GM12878 (cell line): ENCODE data around the gene RHEX. TPM values are rescaled to one million over a fixed set of nuclear protein-coding genes. Genes with fewer than 3 reads are reported as not detected.

Experiments
- ATAC-seq: fragments of 200-7000 bp; cut with Tn5 transposase; 3 replicates; pipeline ENCODE4 v1.9.1; 2020; ENCODE audit warnings: mild to moderate bottlenecking, moderate library complexity
- BruUV-seq: library from RNA; stranded (reverse); fragments of 400-500 nt; replicated peaks from 2 replicates; lab custom pipeline; 2021; lab: Mats Ljungman, UMichigan
- CTCF ChIA-PET: fragments of 300-600 bp; sonication (Branson Sonifier 250); formaldehyde crosslinking; extraction: SDS; loops from one replicate; lab custom pipeline; 2021; ENCODE audit warnings: inconsistent platforms; lab: Yijun Ruan, JAX
- POLR2A ChIA-PET: fragments of 350-600 bp; formaldehyde crosslinking; extraction: SDS; loops from one replicate; lab custom pipeline; 2021; ENCODE audit warnings: inconsistent platforms; lab: Charles Lee
- RAD21 ChIA-PET: fragments of 300-600 bp; sonication (Branson Sonifier 250); formaldehyde crosslinking; loops from one replicate; lab custom pipeline; 2023; ENCODE audit warnings: antibody characterized with exemption; ENCODE audit not compliant: unreplicated experiment; lab: Charles Lee
- SMC1A ChIA-PET: fragments of 300-600 bp; sonication (Branson Sonifier 250); formaldehyde crosslinking; loops from one replicate; lab custom pipeline; 2023; ENCODE audit not compliant: unreplicated experiment, uncharacterized antibody; lab: Charles Lee
- DNase-seq: peaks from one replicate; pipeline ENCODE4 v3.0.0-alpha.2; 2011; ENCODE audit warnings: low read depth, low spot score
- FAIRE-seq: peaks from 3 replicates; lab custom pipeline; 2011; peaks lifted over from hg19 to GRCh38; lab: Jason Lieb, UNC
- H2AFZ ChIP-seq: 2 replicates; pipeline ENCODE4 v1.6.0; 2011; ENCODE audit warnings: low read depth, low read length, control low read depth; ENCODE audit not compliant: control insufficient read depth
- H3K27ac ChIP-seq: 2 replicates; pipeline ENCODE4 v1.5.1; 2011; ENCODE audit warnings: control low read depth; ENCODE audit not compliant: control insufficient read depth, insufficient read depth
- H3K27me3 ChIP-seq, 2 experiments: replicated peaks in 1 of 2; 2 replicates each; pipeline versions ENCODE4 v1.6.0 to v1.6.1; 2011; ENCODE audit warnings: low read length in 1 of 2; ENCODE audit not compliant: control insufficient read depth in 2 of 2, insufficient read depth in 2 of 2
- H3K36me3 ChIP-seq, 2 experiments: 2 replicates each; pipeline ENCODE4 v1.5.1; 2011; ENCODE audit warnings: low read length in 1 of 2; ENCODE audit not compliant: control insufficient read depth in 2 of 2, insufficient read depth in 2 of 2
- H3K4me1 ChIP-seq: 2 replicates; pipeline ENCODE4 v1.6.1; 2011; ENCODE audit warnings: mild to moderate bottlenecking, low read length, moderate library complexity, mixed read lengths; ENCODE audit not compliant: control insufficient read depth, insufficient read depth
- H3K4me2 ChIP-seq: 2 replicates; pipeline ENCODE4 v1.6.0; 2011; ENCODE audit warnings: control low read depth; ENCODE audit not compliant: control insufficient read depth, insufficient read depth
- H3K4me3 ChIP-seq: fragments of 200-600 bp; sonication (generic); 2 replicates; pipeline ENCODE4 v1.5.1; 2016
- H3K79me2 ChIP-seq: 2 replicates; pipeline ENCODE4 v1.6.0; 2011; ENCODE audit warnings: low read length; ENCODE audit not compliant: control insufficient read depth, insufficient read depth
- H3K9ac ChIP-seq: 2 replicates; pipeline ENCODE4 v1.8.0; 2011; ENCODE audit warnings: low read length, control low read depth, mixed read lengths; ENCODE audit not compliant: control insufficient read depth, insufficient read depth
- H3K9me3 ChIP-seq: replicated peaks from 3 replicates; pipeline ENCODE4 v1.5.1; 2011; ENCODE audit warnings: mild to moderate bottlenecking, low read length; ENCODE audit not compliant: control insufficient read depth, insufficient read depth
- H4K20me1 ChIP-seq: 2 replicates; pipeline ENCODE4 v1.6.0; 2011; ENCODE audit not compliant: control insufficient read depth, insufficient read depth
- ASH2L ChIP-seq: fragments of 300-600, 200-600 bp; sonication (generic); IDR thresholded peaks from 2 replicates; pipeline ENCODE4 v1.6.1; 2017; ENCODE audit warnings: low read depth, mild to moderate bottlenecking, borderline replicate concordance
- CBFB ChIP-seq: IDR thresholded peaks from 2 replicates; pipeline ENCODE4 v1.6.1; 2016; ENCODE audit warnings: antibody characterized with exemption, low read depth
- EZH2 ChIP-seq: IDR thresholded peaks from 2 replicates; pipeline ENCODE4 v1.6.1; 2012; ENCODE audit warnings: low read depth, mild to moderate bottlenecking, control low read depth, inconsistent platforms, low read length, borderline replicate concordance; ENCODE audit not compliant: control insufficient read depth
- HDAC2 ChIP-seq: fragments of 200-600 bp; sonication (generic); IDR thresholded peaks from 2 replicates; pipeline ENCODE4 v1.6.1; 2017
- HDGF ChIP-seq: fragments of 450-650 bp; IDR thresholded peaks from 2 replicates; pipeline ENCODE4 v1.6.1; 2016; ENCODE audit warnings: antibody characterized with exemption
- KAT2A ChIP-seq: conservative IDR thresholded peaks from 2 replicates; pipeline ENCODE4 v1.6.1; 2011; ENCODE audit warnings: low read depth, low read length; ENCODE audit not compliant: control insufficient read depth
- MXI1 ChIP-seq: fragments of 150-350 bp; IDR thresholded peaks from 2 replicates; pipeline ENCODE4 v1.6.1; 2011; ENCODE audit warnings: low read depth, mild to moderate bottlenecking, inconsistent platforms, low read length, improper control_type of control experiment
- RAD51 ChIP-seq: fragments of 450-650 bp; IDR thresholded peaks from 2 replicates; pipeline ENCODE4 v1.6.1; 2016; ENCODE audit warnings: moderate library complexity, mild to moderate bottlenecking, inconsistent platforms
- RB1 ChIP-seq: fragments of 450-650 bp; formaldehyde crosslinking; IDR thresholded peaks from 2 replicates; pipeline ENCODE4 v1.6.1; 2017; ENCODE audit warnings: mild to moderate bottlenecking, borderline replicate concordance
- SRF ChIP-seq, 2 experiments: IDR thresholded peaks; 2 replicates each; pipeline ENCODE4 v1.6.1; 2011; ENCODE audit warnings: low read depth in 2 of 2, low read length in 2 of 2, mild to moderate bottlenecking in 1 of 2, moderate library complexity in 1 of 2
- SUPT20H ChIP-seq: IDR thresholded peaks from 2 replicates; pipeline ENCODE4 v1.6.1; 2011; ENCODE audit warnings: low read depth, mild to moderate bottlenecking, low read length, moderate library complexity, borderline replicate concordance; ENCODE audit not compliant: control insufficient read depth
- WGBS: methylation state at CpG from one replicate; pipeline ENCODE4 v1.1.6; 2016; ENCODE audit warnings: low lambda C conversion rate; ENCODE audit not compliant: insufficient replicate concordance, insufficient coverage; ENCODE audit errors: missing lambda C conversion rate; 5-methylcytosine and 5-hydroxymethylcytosine counted together
- in situ Hi-C: fragments of 300-500 bp; cut with MboI; formaldehyde crosslinking; loops from 9 replicates; pipeline ENCODE4 v1.14.3; 2018; ENCODE audit warnings: mixed read lengths
- intact Hi-C: fragments of 100-400 bp; cut with micrococcal nuclease; formaldehyde crosslinking; loops from one replicate; pipeline ENCODE4 v1.14.2; 2022; ENCODE audit not compliant: unreplicated experiment
- polyA plus RNA-seq, 11 experiments: library from polyadenylated mRNA; depleted of rRNA in 4 of 11; unstranded in 6 of 11; stranded (reverse) in 5 of 11; fragments of >200 nt; fragmentation: Nextera tagmentation in 4 of 11; fragmentation: Illumina TruSeq in 1 of 11; extraction: Ambion mirVana in 4 of 11; extraction: Trizol in 1 of 11; gene quantifications; 1 replicate in 1 of 11; 2 replicates in 10 of 11; pipeline versions ENCODE4 v1.2.1 to v1.2.3, GENCODE V29; 2011 to 2016; ENCODE audit warnings: inconsistent platforms in 2 of 11, missing spikeins in 2 of 11, low read depth in 1 of 11
- total RNA-seq, 4 experiments: library from RNA; depleted of rRNA in 3 of 4; stranded (reverse); fragments of >200 nt in 3 of 4; fragmentation: Illumina TruSeq in 1 of 4; extraction: Trizol in 1 of 4; gene quantifications; 2 replicates each; pipeline versions ENCODE4 v1.2.1 to v1.2.3, GENCODE V29; 2013 to 2021
- TF ChIP-seq, protein P1 (sequence below): IDR thresholded peaks from 2 replicates; pipeline ENCODE4 v1.6.1; 2011; ENCODE audit warnings: borderline replicate concordance, low read depth, mild to moderate bottlenecking, moderate library complexity, mixed read lengths, low read length; ENCODE audit not compliant: insufficient read depth; ENCODE audit errors: extremely low read length
- TF ChIP-seq, protein P2 (sequence below): fragments of 450-650 bp; IDR thresholded peaks from 2 replicates; pipeline ENCODE4 v1.6.1; 2017; ENCODE audit warnings: borderline replicate concordance
- TF ChIP-seq, protein P3 (sequence below): IDR thresholded peaks from 2 replicates; pipeline ENCODE4 v1.6.1; 2011; ENCODE audit warnings: low read depth, low read length, improper control_type of control experiment, borderline replicate concordance
- TF ChIP-seq, protein P4 (sequence below): fragments of 450-650 bp; IDR thresholded peaks from 2 replicates; pipeline ENCODE4 v1.6.1; 2016; ENCODE audit warnings: mild to moderate bottlenecking

RHEX gene
- total and polyA plus RNA-seq, 10 of the 15 experiments (the other 5 are each of a cell fraction or from before 2014, with no cell fraction given): 2.4 to 11.4 (median 5.7) TPM

DNA sequence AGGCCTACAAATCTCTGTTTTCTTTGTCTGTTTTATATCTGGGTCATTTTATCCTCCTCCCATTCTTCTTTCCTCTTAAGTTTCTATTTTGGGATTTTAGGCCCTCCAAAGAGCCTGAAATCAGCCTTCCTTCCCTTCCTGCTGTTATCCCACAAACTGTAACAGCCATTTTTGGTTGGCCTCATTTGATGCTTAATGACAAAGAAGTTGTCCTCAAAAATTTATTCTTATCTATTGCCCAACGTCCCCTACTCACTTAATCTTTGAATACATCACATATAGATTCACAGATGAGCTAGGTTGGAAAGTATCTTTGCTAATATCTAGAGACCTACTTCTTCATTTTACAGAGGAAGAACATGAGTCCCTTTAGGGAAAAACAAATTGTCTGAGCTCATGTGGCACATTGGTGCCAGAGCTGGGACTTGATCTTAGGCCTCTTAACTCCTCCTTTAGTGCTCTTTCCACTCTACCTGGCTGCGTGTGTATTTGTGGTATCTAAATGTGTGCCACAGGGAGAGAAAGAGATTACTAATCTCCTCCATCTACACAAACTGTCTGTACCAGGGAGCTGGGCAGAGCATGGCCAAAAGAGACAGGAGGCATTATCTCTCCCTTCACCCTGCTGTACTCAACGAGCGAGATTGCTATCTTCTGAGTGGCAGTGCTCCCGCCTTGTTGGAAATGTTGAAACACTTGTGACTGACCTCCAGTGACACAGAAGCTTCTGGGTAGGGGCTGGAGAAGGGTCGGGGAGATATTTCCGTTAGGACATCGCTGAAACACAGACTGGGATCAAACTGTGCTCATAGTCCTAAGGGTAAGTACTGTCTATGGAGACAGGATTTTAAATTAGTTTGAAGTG is 30.1 kb downstream of the RHEX start (continued):
- TF ChIP-seq, protein P1, sequence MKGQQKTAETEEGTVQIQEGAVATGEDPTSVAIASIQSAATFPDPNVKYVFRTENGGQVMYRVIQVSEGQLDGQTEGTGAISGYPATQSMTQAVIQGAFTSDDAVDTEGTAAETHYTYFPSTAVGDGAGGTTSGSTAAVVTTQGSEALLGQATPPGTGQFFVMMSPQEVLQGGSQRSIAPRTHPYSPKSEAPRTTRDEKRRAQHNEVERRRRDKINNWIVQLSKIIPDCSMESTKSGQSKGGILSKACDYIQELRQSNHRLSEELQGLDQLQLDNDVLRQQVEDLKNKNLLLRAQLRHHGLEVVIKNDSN: no peak
- TF ChIP-seq, protein P2, sequence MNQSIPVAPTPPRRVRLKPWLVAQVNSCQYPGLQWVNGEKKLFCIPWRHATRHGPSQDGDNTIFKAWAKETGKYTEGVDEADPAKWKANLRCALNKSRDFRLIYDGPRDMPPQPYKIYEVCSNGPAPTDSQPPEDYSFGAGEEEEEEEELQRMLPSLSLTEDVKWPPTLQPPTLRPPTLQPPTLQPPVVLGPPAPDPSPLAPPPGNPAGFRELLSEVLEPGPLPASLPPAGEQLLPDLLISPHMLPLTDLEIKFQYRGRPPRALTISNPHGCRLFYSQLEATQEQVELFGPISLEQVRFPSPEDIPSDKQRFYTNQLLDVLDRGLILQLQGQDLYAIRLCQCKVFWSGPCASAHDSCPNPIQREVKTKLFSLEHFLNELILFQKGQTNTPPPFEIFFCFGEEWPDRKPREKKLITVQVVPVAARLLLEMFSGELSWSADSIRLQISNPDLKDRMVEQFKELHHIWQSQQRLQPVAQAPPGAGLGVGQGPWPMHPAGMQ: no peak
- no peak for TF ChIP-seq HDAC2
- TF ChIP-seq, protein P3, sequence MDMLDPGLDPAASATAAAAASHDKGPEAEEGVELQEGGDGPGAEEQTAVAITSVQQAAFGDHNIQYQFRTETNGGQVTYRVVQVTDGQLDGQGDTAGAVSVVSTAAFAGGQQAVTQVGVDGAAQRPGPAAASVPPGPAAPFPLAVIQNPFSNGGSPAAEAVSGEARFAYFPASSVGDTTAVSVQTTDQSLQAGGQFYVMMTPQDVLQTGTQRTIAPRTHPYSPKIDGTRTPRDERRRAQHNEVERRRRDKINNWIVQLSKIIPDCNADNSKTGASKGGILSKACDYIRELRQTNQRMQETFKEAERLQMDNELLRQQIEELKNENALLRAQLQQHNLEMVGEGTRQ: no peak
- TF ChIP-seq RAD51: no peak
- no peak for TF ChIP-seq HDGF
- TF ChIP-seq EZH2: no peak
- TF ChIP-seq, all 136 proteins: peak for 0

DNA sequence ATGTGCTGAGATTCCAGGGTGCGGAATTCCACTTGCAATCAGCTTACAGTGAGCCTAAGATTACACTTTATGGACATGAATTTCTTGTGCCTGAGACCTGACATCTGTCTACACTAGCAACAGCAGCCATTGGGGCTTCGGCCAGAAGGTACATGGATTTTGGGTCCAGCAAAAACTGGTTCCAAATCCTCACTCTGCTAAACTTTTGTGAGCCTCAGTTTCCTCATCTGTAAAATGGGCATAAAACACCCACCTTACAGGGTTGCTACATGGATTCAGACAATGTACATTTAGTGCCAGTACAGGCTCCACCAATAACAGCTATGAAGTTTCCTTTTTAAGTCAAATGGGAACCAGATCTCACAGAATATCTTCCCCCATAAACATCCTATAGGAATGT is 30.8 kb downstream of the RHEX start:
- Histone ChIP-seq H3K27ac (no peak overlapping the region), H3K79me2 (no peaks in the 10 kb centered on the region), H4K20me1 (no peaks in the 10 kb centered on the region), H2AFZ (no peak overlapping the region), H3K4me3 (no peak overlapping the region), H3K9me3 (no peaks in the 10 kb centered on the region), H3K9ac (no peak overlapping the region), H3K4me1 (no peaks in the 10 kb centered on the region), H3K36me3 (no peaks in the 10 kb centered on the region), H3K27me3 (no peaks in the 10 kb centered on the region; a peak in 2 of 4 replicates), H3K4me2 (no peak overlapping the region)
- SMC1A ChIA-PET: interaction anchor here (0.6 to 2.3 kb wide), 3 partner anchors 8 to 52 kb away, joined by 3 to 8 read pairs (median 3); no protein-coding TSS in a partner anchor
- in situ Hi-C loops: no loop called here
- intact Hi-C loops: no loop called here
- RAD21 ChIA-PET: no interaction called here
- 60% methylated on average over 2 of the region's 2 CpGs for WGBS
- CTCF ChIA-PET: interaction anchor here (1.0 to 1.7 kb wide), 2 partner anchors 53 to 149 kb away, joined by 3 to 6 read pairs; no protein-coding TSS in a partner anchor
- no TSS peak for BruUV-seq
- no peak for DNase-seq
- no peak for ATAC-seq
- POLR2A ChIA-PET: no interaction called here
- no peak for FAIRE-seq
- TF ChIP-seq, protein P4, sequence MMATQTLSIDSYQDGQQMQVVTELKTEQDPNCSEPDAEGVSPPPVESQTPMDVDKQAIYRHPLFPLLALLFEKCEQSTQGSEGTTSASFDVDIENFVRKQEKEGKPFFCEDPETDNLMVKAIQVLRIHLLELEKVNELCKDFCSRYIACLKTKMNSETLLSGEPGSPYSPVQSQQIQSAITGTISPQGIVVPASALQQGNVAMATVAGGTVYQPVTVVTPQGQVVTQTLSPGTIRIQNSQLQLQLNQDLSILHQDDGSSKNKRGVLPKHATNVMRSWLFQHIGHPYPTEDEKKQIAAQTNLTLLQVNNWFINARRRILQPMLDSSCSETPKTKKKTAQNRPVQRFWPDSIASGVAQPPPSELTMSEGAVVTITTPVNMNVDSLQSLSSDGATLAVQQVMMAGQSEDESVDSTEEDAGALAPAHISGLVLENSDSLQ: no peak
- TF ChIP-seq, protein P1: no peak
- TF ChIP-seq CBFB (no peak), HDGF (no peak), RB1 (no peak), SUPT20H (no peak), ASH2L (no peak), MXI1 (no peak), KAT2A (no peak), SRF (IDR thresholded peaks at IDR 0.05; ENCODE audit: low read depth in 2 of 2, low read length in 2 of 2) (no peak)
